HCT116 (cell line): ENCODE measurements around the gene ACOT4. TPM values are rescaled to one million over a fixed set of nuclear protein-coding genes. Genes with fewer than 3 reads are reported as not detected.
"Not testable (repeated sequence)": the region's sequence is repeated elsewhere in the genome, so short reads cannot be mapped to it uniquely, and the experiment has no call there.

ENCODE experiments used
- ATAC-seq: fragments of 200-7000 bp; cut with Tn5 transposase; 2 replicates; pipeline ENCODE4 v1.9.1; 2020; ENCODE audit warnings: mild to moderate bottlenecking, moderate library complexity
- BruUV-seq: library from RNA; stranded (reverse); fragments of 400-500 nt; replicated peaks from 2 replicates; lab custom pipeline; 2021; lab: Mats Ljungman, UMichigan
- CTCF ChIA-PET: fragments of 300-600 bp; sonication (Branson Sonifier 250); formaldehyde crosslinking; loops from one replicate; lab custom pipeline; 2021; ENCODE audit warnings: antibody characterized with exemption; lab: Charles Lee
- POLR2A ChIA-PET: fragments of 300-600, 350-600 bp; sonication (Branson Sonifier 250); formaldehyde crosslinking; loops from one replicate; lab custom pipeline; 2021; ENCODE audit warnings: antibody characterized with exemption; lab: Charles Lee
- RAD21 ChIA-PET, 2 experiments: fragments of 300-600 bp; sonication (Branson Sonifier 250); formaldehyde crosslinking; loops; one replicate each; lab custom pipeline; 2023; ENCODE audit warnings: low total read pairs in 2 of 2; ENCODE audit not compliant: uncharacterized antibody in 2 of 2, unreplicated experiment in 2 of 2, low non-redundant PET in 1 of 2; lab: Charles Lee
- DNase-seq: peaks from one replicate; pipeline ENCODE4 v3.0.0-alpha.2; 2010; ENCODE audit warnings: low read depth, low spot score
- H2AFZ ChIP-seq: fragments of 200-600 bp; shearing (Covaris generic), sonication (generic); 2 replicates; pipeline ENCODE4 v1.6.1; 2017; ENCODE audit warnings: low read depth, mixed run types, mixed read lengths, antibody characterized with exemption, low read length; ENCODE audit not compliant: poor library complexity, severe bottlenecking
- H3K27ac ChIP-seq: 2 replicates; pipeline ENCODE4 v1.5.1; 2012; ENCODE audit warnings: low read depth, low read length
- H3K27me3 ChIP-seq: fragments of 200-600 bp; sonication (generic); 2 replicates; pipeline ENCODE4 v1.6.1; 2016; ENCODE audit warnings: mixed run types, low read length, mixed read lengths; ENCODE audit not compliant: insufficient read depth
- H3K36me3 ChIP-seq, 2 experiments: fragments of 200-500 bp in 1 of 2; fragments of 200-600 bp in 1 of 2; sonication (Bioruptor generic) in 1 of 2; sonication (generic) in 1 of 2; 2 replicates each; pipeline versions ENCODE4 v1.5.1 to v1.6.1; 2014 to 2016; ENCODE audit warnings: low read length in 2 of 2, inconsistent platforms in 1 of 2, mixed read lengths in 1 of 2, mixed run types in 1 of 2; ENCODE audit not compliant: insufficient read depth in 2 of 2, control insufficient read depth in 1 of 2
- H3K4me1 ChIP-seq, 2 experiments: fragments of 200-600 bp in 1 of 2; sonication (generic) in 1 of 2; 2 replicates each; pipeline versions ENCODE4 v1.5.1 to v1.6.1; 2012 to 2017; ENCODE audit warnings: low read length in 2 of 2, inconsistent platforms in 1 of 2, mild to moderate bottlenecking in 1 of 2, mixed read lengths in 1 of 2, mixed run types in 1 of 2, moderate library complexity in 1 of 2; ENCODE audit not compliant: insufficient read depth in 2 of 2, control insufficient read depth in 1 of 2
- H3K4me2 ChIP-seq: fragments of 200-600 bp; sonication (generic); 2 replicates; pipeline ENCODE4 v1.6.1; 2017; ENCODE audit warnings: mixed run types, low read length, mixed read lengths
- H3K4me3 ChIP-seq, 2 experiments: fragments of 200-600 bp in 1 of 2; sonication (generic) in 1 of 2; replicated peaks in 1 of 2; 2 replicates each; pipeline ENCODE4 v1.5.1; 2011 to 2016; ENCODE audit warnings: low read length in 2 of 2, control low read depth in 1 of 2, low read depth in 1 of 2, mild to moderate bottlenecking in 1 of 2, mixed read lengths in 1 of 2, mixed run types in 1 of 2
- H3K79me2 ChIP-seq: fragments of 200-600 bp; sonication (generic); 2 replicates; pipeline ENCODE4 v1.6.1; 2017; ENCODE audit warnings: mild to moderate bottlenecking, mixed run types, low read length, moderate library complexity, mixed read lengths; ENCODE audit not compliant: insufficient read depth
- H3K9ac ChIP-seq: fragments of 200-600 bp; sonication (generic); 2 replicates; pipeline ENCODE4 v1.6.1; 2016; ENCODE audit warnings: low read length, mixed read lengths
- H3K9me2 ChIP-seq: fragments of 200-600 bp; sonication (generic), shearing (Covaris generic); 2 replicates; pipeline ENCODE4 v1.6.1; 2017; ENCODE audit warnings: mixed run types, mild to moderate bottlenecking, moderate library complexity; ENCODE audit not compliant: insufficient read depth
- H3K9me3 ChIP-seq, 2 experiments: fragments of 200-500 bp in 1 of 2; fragments of 200-600 bp in 1 of 2; sonication (Bioruptor generic) in 1 of 2; sonication (generic) in 1 of 2; 2 replicates each; pipeline ENCODE4 v1.6.1; 2014 to 2017; ENCODE audit warnings: low read length in 2 of 2, mixed read lengths in 2 of 2, inconsistent platforms in 1 of 2, low read depth in 1 of 2, mild to moderate bottlenecking in 1 of 2, mixed run types in 1 of 2, moderate library complexity in 1 of 2; ENCODE audit not compliant: control insufficient read depth in 1 of 2, insufficient read depth in 1 of 2
- H4K20me1 ChIP-seq: fragments of 200-600 bp; sonication (generic), shearing (Covaris generic); 2 replicates; pipeline ENCODE4 v1.6.1; 2017; ENCODE audit warnings: mixed run types, mild to moderate bottlenecking, moderate library complexity; ENCODE audit not compliant: insufficient read depth
- intact Hi-C: fragments of 100-400 bp; cut with micrococcal nuclease; formaldehyde crosslinking; loops from 2 replicates; pipeline ENCODE4 v1.10.0; 2022
- total RNA-seq: library from RNA; stranded (reverse); gene quantifications from one replicate; pipeline ENCODE4 v1.2.1, GENCODE V29; 2021; ENCODE audit not compliant: unreplicated experiment

ACOT4 gene
- total RNA-seq, 1 experiment from 2014 or later: not detected

DNA sequence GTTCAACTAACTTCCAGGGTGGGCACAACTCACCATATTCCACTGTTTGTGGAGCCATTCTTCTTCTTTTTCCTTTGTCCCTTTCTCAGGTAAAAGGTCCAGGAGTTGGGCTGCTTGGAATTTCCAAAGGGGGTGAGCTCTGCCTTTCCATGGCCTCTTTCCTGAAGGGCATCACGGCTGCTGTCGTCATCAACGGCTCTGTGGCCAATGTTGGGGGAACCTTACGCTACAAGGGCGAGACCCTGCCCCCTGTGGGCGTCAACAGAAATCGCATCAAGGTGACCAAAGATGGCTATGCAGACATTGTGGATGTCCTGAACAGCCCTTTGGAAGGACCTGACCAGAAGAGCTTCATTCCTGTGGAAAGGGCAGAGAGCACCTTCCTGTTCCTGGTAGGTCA, 48.7 kb upstream of the ACOT4 start:
- H3K9me2 ChIP-seq, H3K4me2 ChIP-seq, H3K36me3 ChIP-seq, CTCF ChIA-PET, H2AFZ ChIP-seq, H4K20me1 ChIP-seq, H3K4me3 ChIP-seq, intact Hi-C loops, H3K27me3 ChIP-seq, H3K9ac ChIP-seq, H3K4me1 ChIP-seq, H3K27ac ChIP-seq, H3K79me2 ChIP-seq, DNase-seq, BruUV-seq, POLR2A ChIA-PET, RAD21 ChIA-PET, H3K9me3 ChIP-seq: not testable (repeated sequence)
- peak; percentile 37; the same call in 1 of the 2 replicates for ATAC-seq

DNA sequence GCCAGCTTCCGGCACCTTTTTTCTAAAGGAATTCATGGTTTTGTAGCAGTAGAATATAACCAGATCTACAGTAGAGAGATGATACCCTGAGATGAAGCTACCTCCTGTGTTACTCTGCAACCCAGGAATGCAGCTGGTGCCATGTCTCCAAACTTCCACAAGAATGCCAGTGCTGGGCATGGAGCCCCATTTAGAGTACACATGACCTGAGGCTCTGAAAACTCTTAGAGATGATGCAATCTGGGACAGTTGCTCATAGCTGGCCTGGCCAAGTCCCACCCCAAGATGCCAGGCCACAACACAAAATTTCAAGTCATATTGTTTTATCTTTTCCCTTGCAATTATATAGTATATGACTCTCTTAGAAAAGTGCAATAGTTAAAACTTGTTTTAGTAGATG, 46.3 kb upstream of the ACOT4 start:
- H3K27ac ChIP-seq, H3K9ac ChIP-seq, POLR2A ChIA-PET, H3K4me3 ChIP-seq, H2AFZ ChIP-seq, DNase-seq, H3K27me3 ChIP-seq, ATAC-seq, H3K9me2 ChIP-seq, intact Hi-C loops, CTCF ChIA-PET, H3K4me2 ChIP-seq, H3K79me2 ChIP-seq, H4K20me1 ChIP-seq, H3K9me3 ChIP-seq, RAD21 ChIA-PET, H3K4me1 ChIP-seq, BruUV-seq, H3K36me3 ChIP-seq: not testable (repeated sequence)

DNA sequence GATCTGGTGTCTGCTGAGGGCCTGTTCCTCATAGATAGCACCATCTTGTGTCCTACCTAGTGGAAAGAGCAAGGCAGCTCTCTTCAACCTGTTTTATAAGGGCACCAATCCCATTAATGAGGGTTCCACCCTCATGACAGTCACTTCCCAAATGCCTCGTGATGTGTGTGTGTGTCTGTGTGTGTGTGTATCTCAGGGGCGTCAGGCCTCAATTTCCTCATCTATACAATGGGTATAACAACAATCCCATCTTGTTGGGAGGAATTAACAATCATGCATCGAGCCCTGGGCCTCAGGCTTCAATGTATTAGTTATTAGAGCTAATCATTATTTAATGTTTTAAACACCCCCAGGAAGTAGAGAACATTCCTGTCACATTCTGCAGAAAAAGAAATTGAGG, 42.6 kb upstream of the ACOT4 start:
- H3K9me2 ChIP-seq, DNase-seq, H3K36me3 ChIP-seq, CTCF ChIA-PET, H3K9ac ChIP-seq, ATAC-seq, H3K27ac ChIP-seq, POLR2A ChIA-PET, H2AFZ ChIP-seq, H3K27me3 ChIP-seq, BruUV-seq, H3K9me3 ChIP-seq, RAD21 ChIA-PET, H3K4me2 ChIP-seq, H3K4me3 ChIP-seq, H3K79me2 ChIP-seq, H4K20me1 ChIP-seq, intact Hi-C loops, H3K4me1 ChIP-seq: not testable (repeated sequence)

DNA sequence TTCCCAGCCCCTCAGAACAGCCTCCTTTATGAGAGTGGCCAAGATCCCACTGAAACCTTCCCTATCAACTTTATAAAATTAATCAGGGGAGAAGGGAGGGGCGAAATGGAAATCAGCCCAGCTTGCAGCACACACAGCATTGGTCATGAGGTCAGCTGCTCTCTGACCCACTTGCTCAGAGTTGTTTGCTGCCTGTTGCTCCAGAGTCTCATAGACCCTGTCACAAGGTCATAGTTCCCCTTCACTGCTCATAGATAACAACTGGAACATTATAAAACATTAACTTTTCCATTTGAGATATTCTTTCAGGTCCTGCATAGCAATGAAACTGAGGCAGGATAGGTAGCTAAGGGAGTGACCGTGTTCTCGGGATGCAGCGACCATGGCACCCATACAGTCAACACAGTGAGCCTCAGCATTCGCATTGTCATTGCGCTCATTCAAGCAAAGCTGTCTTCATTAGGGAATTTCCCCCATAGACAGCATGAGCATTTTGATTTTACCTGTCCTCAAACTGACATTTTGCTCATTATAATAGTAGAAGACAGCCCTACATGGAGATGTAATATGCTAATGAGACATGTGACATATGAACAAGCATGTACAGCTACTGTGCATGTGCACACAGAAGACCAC, 41.7 kb upstream of the ACOT4 start:
- BruUV-seq, DNase-seq, POLR2A ChIA-PET, H3K36me3 ChIP-seq, H3K4me1 ChIP-seq, intact Hi-C loops, ATAC-seq, H3K9me2 ChIP-seq, RAD21 ChIA-PET, H2AFZ ChIP-seq, H3K9me3 ChIP-seq, CTCF ChIA-PET, H3K27ac ChIP-seq, H3K27me3 ChIP-seq, H3K4me3 ChIP-seq, H4K20me1 ChIP-seq, H3K79me2 ChIP-seq, H3K4me2 ChIP-seq, H3K9ac ChIP-seq: not testable (repeated sequence)
